Testis (tissue), 2 donors: ENCODE measurements around the gene STARD13.

Experiments
- CTCF ChIP-seq, 3 experiments: fragments of 450-650 bp in 2 of 3; fragments of 200-600 bp in 1 of 3; sonication (generic) in 1 of 3; IDR thresholded peaks; one replicate each; pipeline ENCODE4 v1.5.1; 2016 to 2019; ENCODE audit warnings: antibody characterized with exemption in 3 of 3, mild to moderate bottlenecking in 2 of 3, moderate library complexity in 1 of 3
- POLR2A ChIP-seq: fragments of 450-650 bp; IDR thresholded peaks from one replicate; pipeline ENCODE4 v1.6.1; 2017; ENCODE audit warnings: antibody characterized with exemption, mild to moderate bottlenecking, moderate library complexity

- TF ChIP-seq CTCF (IDR thresholded peaks at IDR 0.05) (no peak), POLR2A (no peak)
Measured at GRCh38 chr13:33072759-33073158, 212.8 kb downstream of the STARD13 start.
